Panc1 (cell line): ENCODE results near the gene ERCC5. TPM values are rescaled to one million over a fixed set of nuclear protein-coding genes. Genes with fewer than 3 reads are reported as not detected.

Experiments
- ATAC-seq: fragments of 200-7000 bp; cut with Tn5 transposase; 2 replicates; pipeline ENCODE4 v1.9.1; 2020; ENCODE audit warnings: mild to moderate bottlenecking, moderate library complexity
- Bru-seq: library from RNA; stranded (reverse); fragments of 400-500 nt; gene quantifications from one replicate; lab custom pipeline; 2021; lab: Mats Ljungman, UMichigan
- BruChase-seq, 2 experiments: library from RNA; stranded (reverse); fragments of 400-500 nt; gene quantifications; one replicate each; lab custom pipeline; 2021; lab: Mats Ljungman, UMichigan
- BruUV-seq: library from RNA; stranded (reverse); fragments of 400-500 nt; replicated peaks from 2 replicates; lab custom pipeline; 2021; lab: Mats Ljungman, UMichigan
- CTCF ChIA-PET: fragments of 300-600 bp; sonication (Branson Sonifier 250); formaldehyde crosslinking; loops from one replicate; lab custom pipeline; 2022; ENCODE audit warnings: antibody characterized with exemption; lab: Charles Lee
- POLR2A ChIA-PET: fragments of 300-600 bp; sonication (Branson Sonifier 250); formaldehyde crosslinking; loops from one replicate; lab custom pipeline; 2022; ENCODE audit warnings: antibody characterized with exemption; lab: Charles Lee
- DNase-seq: peaks from one replicate; pipeline ENCODE4 v3.0.0-alpha.2; 2010; ENCODE audit warnings: low read depth, low spot score
- H3K27ac ChIP-seq: 2 replicates; pipeline ENCODE4 v1.5.1; 2011; ENCODE audit warnings: mild to moderate bottlenecking, low read length, inconsistent platforms
- H3K27me3 ChIP-seq: fragments of 200-500 bp; sonication (Bioruptor generic); 2 replicates; pipeline ENCODE4 v1.6.0; 2014; ENCODE audit warnings: low read length, inconsistent platforms; ENCODE audit not compliant: control insufficient read depth, insufficient read depth
- H3K36me3 ChIP-seq: fragments of 200-500 bp; sonication (Bioruptor generic); 2 replicates; pipeline ENCODE4 v1.5.1; 2014; ENCODE audit warnings: inconsistent platforms, mild to moderate bottlenecking, low read length, moderate library complexity; ENCODE audit not compliant: control insufficient read depth, insufficient read depth
- H3K4me1 ChIP-seq: 2 replicates; pipeline ENCODE4 v1.5.1; 2011; ENCODE audit warnings: inconsistent platforms, mild to moderate bottlenecking, low read length, moderate library complexity; ENCODE audit not compliant: control insufficient read depth, insufficient read depth
- H3K4me3 ChIP-seq, 2 experiments: 2 replicates each; pipeline ENCODE4 v1.5.1; 2011 to 2012; ENCODE audit warnings: low read depth in 2 of 2, low read length in 2 of 2, mild to moderate bottlenecking in 2 of 2, inconsistent platforms in 1 of 2, moderate library complexity in 1 of 2
- H3K9me3 ChIP-seq: fragments of 200-500 bp; sonication (Bioruptor generic); 2 replicates; pipeline ENCODE4 v1.5.1; 2014; ENCODE audit warnings: low read depth, mild to moderate bottlenecking, inconsistent platforms, low read length, moderate library complexity; ENCODE audit not compliant: control insufficient read depth, insufficient read depth
- POLR2AphosphoS5 ChIP-seq: IDR thresholded peaks from 2 replicates; pipeline ENCODE4 v1.6.1; 2012; ENCODE audit warnings: mild to moderate bottlenecking, low read depth, low read length, moderate library complexity
- SIN3A ChIP-seq: IDR thresholded peaks from 2 replicates; pipeline ENCODE4 v1.6.1; 2012; ENCODE audit warnings: low read depth, mild to moderate bottlenecking, low read length, moderate library complexity, borderline replicate concordance; ENCODE audit not compliant: insufficient read depth
- TCF7L2 ChIP-seq: IDR thresholded peaks from 2 replicates; pipeline ENCODE4 v1.6.1; 2011; ENCODE audit warnings: mild to moderate bottlenecking, low read depth, low read length, inconsistent platforms
- in situ Hi-C: cut with HindIII; loops from 2 replicates; pipeline ENCODE4 v1.10.0; 2016; ENCODE audit warnings: low sequenced_read_pairs, low pct_unique_long_range_greater_than_20kb
- intact Hi-C: fragments of 100-400 bp; cut with micrococcal nuclease; formaldehyde crosslinking; loops from one replicate; pipeline ENCODE4 v1.10.0; 2022; ENCODE audit not compliant: unreplicated experiment
- long read RNA-seq: library from polyadenylated mRNA; unstranded; transcript quantifications from one replicate; pipeline ENCODE4 v2.0.0, GENCODE V29; 2021; ENCODE audit not compliant: unreplicated experiment
- polyA plus RNA-seq: library from polyadenylated mRNA; unstranded; fragments of >200 nt; gene quantifications from one replicate; pipeline ENCODE4 v1.2.1, GENCODE V29; 2012; ENCODE audit warnings: missing spikeins; ENCODE audit not compliant: insufficient read length
- total RNA-seq: library from RNA; stranded (reverse); gene quantifications from one replicate; pipeline ENCODE4 v1.2.1, GENCODE V29; 2021; ENCODE audit not compliant: unreplicated experiment
- TF ChIP-seq, protein P1 (sequence below): fragments of 450-650 bp; IDR thresholded peaks from 2 replicates; pipeline ENCODE4 v1.5.1; 2017; ENCODE audit warnings: mild to moderate bottlenecking
- TF ChIP-seq, protein P2 (sequence below), 2 experiments: IDR thresholded peaks; 2 replicates each; pipeline ENCODE4 v1.6.1; 2011 to 2012; ENCODE audit warnings: low read depth in 2 of 2, control low read depth in 1 of 2, low read length in 1 of 2, mild to moderate bottlenecking in 1 of 2, moderate library complexity in 1 of 2; ENCODE audit not compliant: insufficient read depth in 1 of 2

ERCC5 gene
- total RNA-seq (19.6 TPM), Bru-seq, nascent RNA (percentile 57 among the genes with signal in this experiment), BruChase-seq, experiment 1, labeled RNA remaining after a 2-hour chase (percentile 61 among the genes with signal in this experiment), BruChase-seq, experiment 2, labeled RNA remaining after a 6-hour chase (percentile 61 among the genes with signal in this experiment)
- polyA plus RNA-seq, result 9.1 TPM
- long read RNA-seq, full-length matches to known transcripts, result 18 of 41 reads
- long read RNA-seq, partial matches to known transcripts, result 4 of 41 reads
- long read RNA-seq, other reads (novel, unspliced or antisense), result 19 of 41 reads

DNA sequence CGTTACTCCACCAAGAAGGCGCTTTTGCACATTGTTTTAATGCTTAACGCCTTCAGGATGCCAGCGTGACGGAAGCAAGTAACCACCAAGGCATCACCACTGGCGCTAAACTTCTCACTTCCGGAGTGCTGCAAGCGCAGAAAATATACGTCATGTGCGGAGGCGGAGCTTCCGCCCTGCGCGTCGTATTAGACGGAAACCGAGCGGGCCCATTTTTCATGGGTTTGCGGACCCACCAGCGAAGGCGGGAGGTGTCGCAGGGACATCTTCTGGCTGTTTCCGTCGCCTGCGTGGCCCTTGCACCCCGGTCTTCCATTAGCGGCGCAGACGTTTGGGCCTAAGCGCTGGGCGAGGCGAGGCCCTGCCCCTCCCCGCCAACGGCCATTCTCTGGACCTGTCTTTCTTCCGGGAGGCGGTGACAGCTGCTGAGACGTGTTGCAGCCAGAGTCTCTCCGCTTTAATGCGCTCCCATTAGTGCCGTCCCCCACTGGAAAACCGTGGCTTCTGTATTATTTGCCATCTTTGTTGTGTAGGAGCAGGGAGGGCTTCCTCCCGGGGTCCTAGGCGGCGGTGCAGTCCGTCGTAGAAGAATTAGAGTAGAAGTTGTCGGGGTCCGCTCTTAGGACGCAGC is at the start of gene ERCC5:
Gene ERCC5, plus strand, starts transcription at position 403 of the 631 bp plus-strand sequence. CDS start 235 bp downstream, outside the sequence.
- ATAC-seq (peak; percentile 97), DNase-seq (peak; percentile 75)
- Histone ChIP-seq H3K27ac (peak within 1 kb of the TSS; percentile 91), H3K4me1 (peaks cover 7% of the 10 kb centered on the region), H3K4me3 (peak within 1 kb of the TSS; percentile 93 to 97), H3K9me3 (no peaks in the 10 kb centered on the region), H3K36me3 (peaks cover 8% of the 10 kb centered on the region; the same call in 1 of the 2 replicates), H3K27me3 (no peaks in the 10 kb centered on the region)
- intact Hi-C loops (loop anchor here (2.0 kb wide), 1 partner anchor 119 kb away; no protein-coding TSS in a partner anchor), in situ Hi-C loops (no loop called here)
- BruUV-seq, result no TSS peak
- TF ChIP-seq SIN3A, result peak; percentile 84; the same call in 1 of the 2 replicates
- TF ChIP-seq, protein P1, sequence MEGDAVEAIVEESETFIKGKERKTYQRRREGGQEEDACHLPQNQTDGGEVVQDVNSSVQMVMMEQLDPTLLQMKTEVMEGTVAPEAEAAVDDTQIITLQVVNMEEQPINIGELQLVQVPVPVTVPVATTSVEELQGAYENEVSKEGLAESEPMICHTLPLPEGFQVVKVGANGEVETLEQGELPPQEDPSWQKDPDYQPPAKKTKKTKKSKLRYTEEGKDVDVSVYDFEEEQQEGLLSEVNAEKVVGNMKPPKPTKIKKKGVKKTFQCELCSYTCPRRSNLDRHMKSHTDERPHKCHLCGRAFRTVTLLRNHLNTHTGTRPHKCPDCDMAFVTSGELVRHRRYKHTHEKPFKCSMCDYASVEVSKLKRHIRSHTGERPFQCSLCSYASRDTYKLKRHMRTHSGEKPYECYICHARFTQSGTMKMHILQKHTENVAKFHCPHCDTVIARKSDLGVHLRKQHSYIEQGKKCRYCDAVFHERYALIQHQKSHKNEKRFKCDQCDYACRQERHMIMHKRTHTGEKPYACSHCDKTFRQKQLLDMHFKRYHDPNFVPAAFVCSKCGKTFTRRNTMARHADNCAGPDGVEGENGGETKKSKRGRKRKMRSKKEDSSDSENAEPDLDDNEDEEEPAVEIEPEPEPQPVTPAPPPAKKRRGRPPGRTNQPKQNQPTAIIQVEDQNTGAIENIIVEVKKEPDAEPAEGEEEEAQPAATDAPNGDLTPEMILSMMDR, result no peak
- TF ChIP-seq TCF7L2, result no peak
- peak; percentile 91 for TF ChIP-seq POLR2AphosphoS5
- TF ChIP-seq, protein P2, sequence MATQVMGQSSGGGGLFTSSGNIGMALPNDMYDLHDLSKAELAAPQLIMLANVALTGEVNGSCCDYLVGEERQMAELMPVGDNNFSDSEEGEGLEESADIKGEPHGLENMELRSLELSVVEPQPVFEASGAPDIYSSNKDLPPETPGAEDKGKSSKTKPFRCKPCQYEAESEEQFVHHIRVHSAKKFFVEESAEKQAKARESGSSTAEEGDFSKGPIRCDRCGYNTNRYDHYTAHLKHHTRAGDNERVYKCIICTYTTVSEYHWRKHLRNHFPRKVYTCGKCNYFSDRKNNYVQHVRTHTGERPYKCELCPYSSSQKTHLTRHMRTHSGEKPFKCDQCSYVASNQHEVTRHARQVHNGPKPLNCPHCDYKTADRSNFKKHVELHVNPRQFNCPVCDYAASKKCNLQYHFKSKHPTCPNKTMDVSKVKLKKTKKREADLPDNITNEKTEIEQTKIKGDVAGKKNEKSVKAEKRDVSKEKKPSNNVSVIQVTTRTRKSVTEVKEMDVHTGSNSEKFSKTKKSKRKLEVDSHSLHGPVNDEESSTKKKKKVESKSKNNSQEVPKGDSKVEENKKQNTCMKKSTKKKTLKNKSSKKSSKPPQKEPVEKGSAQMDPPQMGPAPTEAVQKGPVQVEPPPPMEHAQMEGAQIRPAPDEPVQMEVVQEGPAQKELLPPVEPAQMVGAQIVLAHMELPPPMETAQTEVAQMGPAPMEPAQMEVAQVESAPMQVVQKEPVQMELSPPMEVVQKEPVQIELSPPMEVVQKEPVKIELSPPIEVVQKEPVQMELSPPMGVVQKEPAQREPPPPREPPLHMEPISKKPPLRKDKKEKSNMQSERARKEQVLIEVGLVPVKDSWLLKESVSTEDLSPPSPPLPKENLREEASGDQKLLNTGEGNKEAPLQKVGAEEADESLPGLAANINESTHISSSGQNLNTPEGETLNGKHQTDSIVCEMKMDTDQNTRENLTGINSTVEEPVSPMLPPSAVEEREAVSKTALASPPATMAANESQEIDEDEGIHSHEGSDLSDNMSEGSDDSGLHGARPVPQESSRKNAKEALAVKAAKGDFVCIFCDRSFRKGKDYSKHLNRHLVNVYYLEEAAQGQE (IDR thresholded peaks at IDR 0.05; ENCODE audit: insufficient read depth in 1 of 2, low read depth in 2 of 2, low read length in 1 of 2), result peak in 1 of 2 experiments; percentile 50; a peak in 1 of 4 replicates
- ChIA-PET POLR2A (no interaction called here), CTCF (interaction anchor here (1.2 kb wide), 1 partner anchor 254 kb away, joined by 5 read pairs; no protein-coding TSS in a partner anchor)

DNA sequence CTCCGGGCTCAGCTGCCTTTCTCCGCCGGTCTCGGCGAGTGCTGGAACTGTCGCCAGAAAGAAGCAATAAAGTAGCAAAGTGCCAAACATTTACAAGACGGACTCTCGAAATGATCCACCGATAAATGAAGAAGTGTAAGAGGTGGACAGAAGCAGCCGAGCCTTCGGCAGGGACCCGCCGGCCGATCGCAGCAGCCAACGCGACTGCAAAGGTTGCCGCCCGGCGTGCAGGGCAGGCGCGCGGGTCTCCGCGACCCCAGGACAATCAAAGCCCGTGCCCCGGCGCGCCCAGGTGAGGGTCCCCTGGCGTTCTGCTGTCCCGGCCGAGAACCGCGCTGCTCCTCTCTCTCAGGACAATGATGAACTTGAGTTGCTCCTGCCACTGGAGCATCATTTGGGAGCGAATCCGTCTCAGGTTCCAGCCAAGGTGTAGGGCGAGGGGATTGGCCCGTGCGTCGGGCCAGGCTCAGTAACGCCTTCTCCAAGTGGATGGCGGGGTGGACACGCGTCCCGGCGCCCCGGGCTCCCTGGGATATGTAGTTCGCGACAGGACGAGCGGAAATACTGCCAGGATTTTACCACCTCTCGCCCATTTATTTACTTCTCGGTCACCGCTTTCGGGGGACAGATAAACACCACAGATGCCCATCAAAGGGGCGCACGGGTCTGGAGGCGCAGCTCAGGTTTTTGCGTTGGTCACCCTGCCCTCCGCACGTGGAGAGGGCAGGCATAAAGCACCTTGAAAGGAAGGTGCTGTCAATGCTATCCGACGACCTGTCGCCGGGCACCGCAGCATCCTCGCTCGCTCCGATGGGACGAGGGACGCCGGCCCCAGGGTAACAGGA is 47.0 kb upstream of the ERCC5 start, which contains the start of the genes BIVM and POGLUT2:
Gene BIVM, plus strand, starts transcription at position 539 of the 845 bp plus-strand sequence. CDS start 8,149 bp downstream, outside the sequence.
Gene POGLUT2, minus strand, starts transcription at position 396 of the 845 bp plus-strand sequence. Its CDS starts 306 bp downstream, at position 90.
- no TSS peak for BruUV-seq
- ATAC-seq (peak; percentile 97), DNase-seq (peak; percentile 52)
- Histone ChIP-seq H3K27ac (peak within 1 kb of the TSS; percentile 68), H3K4me3 (peak within 1 kb of the TSS; percentile 63 to 81), H3K4me1 (no peaks in the 10 kb centered on the region), H3K36me3 (no peaks in the 10 kb centered on the region; the same call in 1 of the 2 replicates), H3K27me3 (no peaks in the 10 kb centered on the region), H3K9me3 (no peaks in the 10 kb centered on the region)
- in situ Hi-C loops (no loop called here), intact Hi-C loops (no loop called here)
- ChIA-PET CTCF (no interaction called here), POLR2A (no interaction called here)
- TF ChIP-seq POLR2AphosphoS5 (no peak), SIN3A (no peak), TCF7L2 (no peak)
- TF ChIP-seq, protein P2 (IDR thresholded peaks at IDR 0.05; ENCODE audit: insufficient read depth in 1 of 2, low read depth in 2 of 2, low read length in 1 of 2), result no peak
- TF ChIP-seq, protein P1, result no peak
